ENCODE data around the gene MED13L.

Gene MED13L

DNA sequence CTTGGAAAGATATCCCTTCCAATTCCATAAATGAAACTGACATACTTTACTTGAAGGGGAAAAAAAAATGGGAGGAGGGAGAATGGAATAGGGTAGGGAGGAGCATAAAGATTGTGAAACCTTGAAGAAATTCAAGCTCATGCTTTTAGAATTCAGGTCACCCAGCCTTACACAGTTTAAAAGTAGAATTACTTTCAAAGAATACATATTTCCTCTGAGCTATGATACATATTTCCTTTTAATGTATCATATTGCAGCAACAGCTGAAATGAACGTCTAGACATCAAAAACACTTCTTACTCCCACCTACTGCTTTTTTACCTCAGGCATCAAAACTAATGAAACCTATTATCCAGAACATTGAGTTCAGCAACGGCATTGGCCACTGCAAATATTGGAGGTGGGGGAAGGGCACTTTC is 156.0 kb downstream of the MED13L start:
- intact Hi-C loops (cut with DNase I; ENCODE audit: low total_unique reads) = no loop called here
- H3K4me1 ChIP-seq = peaks cover 0 to 83% (median 50%) of the 10 kb centered on the region in 4 donors
- no peaks in the 10 kb centered on the region for H3K9me3 ChIP-seq
- no peak overlapping the region for H3K4me3 ChIP-seq
- no peak overlapping the region for H3K27ac ChIP-seq
- TF ChIP-seq, protein P1, sequence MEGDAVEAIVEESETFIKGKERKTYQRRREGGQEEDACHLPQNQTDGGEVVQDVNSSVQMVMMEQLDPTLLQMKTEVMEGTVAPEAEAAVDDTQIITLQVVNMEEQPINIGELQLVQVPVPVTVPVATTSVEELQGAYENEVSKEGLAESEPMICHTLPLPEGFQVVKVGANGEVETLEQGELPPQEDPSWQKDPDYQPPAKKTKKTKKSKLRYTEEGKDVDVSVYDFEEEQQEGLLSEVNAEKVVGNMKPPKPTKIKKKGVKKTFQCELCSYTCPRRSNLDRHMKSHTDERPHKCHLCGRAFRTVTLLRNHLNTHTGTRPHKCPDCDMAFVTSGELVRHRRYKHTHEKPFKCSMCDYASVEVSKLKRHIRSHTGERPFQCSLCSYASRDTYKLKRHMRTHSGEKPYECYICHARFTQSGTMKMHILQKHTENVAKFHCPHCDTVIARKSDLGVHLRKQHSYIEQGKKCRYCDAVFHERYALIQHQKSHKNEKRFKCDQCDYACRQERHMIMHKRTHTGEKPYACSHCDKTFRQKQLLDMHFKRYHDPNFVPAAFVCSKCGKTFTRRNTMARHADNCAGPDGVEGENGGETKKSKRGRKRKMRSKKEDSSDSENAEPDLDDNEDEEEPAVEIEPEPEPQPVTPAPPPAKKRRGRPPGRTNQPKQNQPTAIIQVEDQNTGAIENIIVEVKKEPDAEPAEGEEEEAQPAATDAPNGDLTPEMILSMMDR (IDR thresholded peaks at IDR 0.05) = no peak
- DNase-seq = no peak
- H3K36me3 ChIP-seq = no peaks in the 10 kb centered on the region
- no peaks in the 10 kb centered on the region for H3K27me3 ChIP-seq

DNA sequence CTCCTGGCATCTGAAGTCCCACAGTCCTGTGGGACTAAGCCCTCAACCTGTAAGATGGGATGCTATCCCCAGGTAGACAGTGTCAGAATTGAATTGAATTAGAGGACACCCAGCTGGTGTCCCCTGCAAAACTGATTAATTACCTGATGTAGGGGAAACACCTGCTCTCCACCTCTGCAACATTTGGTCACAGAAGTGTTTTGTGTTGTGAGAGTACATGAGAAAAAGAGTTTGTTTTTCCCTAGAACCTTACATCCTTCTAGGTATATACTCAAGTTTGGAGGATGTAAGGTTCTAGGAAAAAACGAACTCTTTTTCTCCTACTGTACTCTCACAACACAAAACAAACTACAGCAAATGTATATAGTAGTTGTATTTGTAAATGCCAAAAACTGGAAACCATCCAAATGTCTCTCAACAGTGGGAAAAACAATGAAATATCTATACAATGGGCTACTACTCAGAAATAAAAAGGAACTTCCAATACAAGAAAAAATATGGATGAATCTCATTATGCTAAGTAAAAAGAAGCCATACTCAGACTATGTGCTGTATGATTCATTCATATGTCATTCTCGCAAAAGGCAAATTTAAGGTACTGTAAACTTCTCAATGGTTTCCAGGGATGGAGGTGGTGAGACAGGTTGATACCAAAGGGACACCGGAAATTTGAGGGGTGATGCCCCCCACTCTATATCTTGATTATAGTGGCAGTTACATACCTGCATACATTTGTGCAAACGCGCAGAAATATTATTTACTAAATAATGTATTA is 160.7 kb downstream of the MED13L start:
- Histone ChIP-seq H3K9me3 (no peaks in the 10 kb centered on the region), H3K36me3 (no peaks in the 10 kb centered on the region), H3K27ac (no peak overlapping the region), H3K4me1 (peaks cover 0 to 78% (median 30%) of the 10 kb centered on the region in 4 donors), H3K27me3 (no peaks in the 10 kb centered on the region), H3K4me3 (no peak overlapping the region)
- no peak for DNase-seq
- TF ChIP-seq, protein P1 (IDR thresholded peaks at IDR 0.05) = no peak
- intact Hi-C loops (cut with DNase I; ENCODE audit: low total_unique reads) = no loop called here

DNA sequence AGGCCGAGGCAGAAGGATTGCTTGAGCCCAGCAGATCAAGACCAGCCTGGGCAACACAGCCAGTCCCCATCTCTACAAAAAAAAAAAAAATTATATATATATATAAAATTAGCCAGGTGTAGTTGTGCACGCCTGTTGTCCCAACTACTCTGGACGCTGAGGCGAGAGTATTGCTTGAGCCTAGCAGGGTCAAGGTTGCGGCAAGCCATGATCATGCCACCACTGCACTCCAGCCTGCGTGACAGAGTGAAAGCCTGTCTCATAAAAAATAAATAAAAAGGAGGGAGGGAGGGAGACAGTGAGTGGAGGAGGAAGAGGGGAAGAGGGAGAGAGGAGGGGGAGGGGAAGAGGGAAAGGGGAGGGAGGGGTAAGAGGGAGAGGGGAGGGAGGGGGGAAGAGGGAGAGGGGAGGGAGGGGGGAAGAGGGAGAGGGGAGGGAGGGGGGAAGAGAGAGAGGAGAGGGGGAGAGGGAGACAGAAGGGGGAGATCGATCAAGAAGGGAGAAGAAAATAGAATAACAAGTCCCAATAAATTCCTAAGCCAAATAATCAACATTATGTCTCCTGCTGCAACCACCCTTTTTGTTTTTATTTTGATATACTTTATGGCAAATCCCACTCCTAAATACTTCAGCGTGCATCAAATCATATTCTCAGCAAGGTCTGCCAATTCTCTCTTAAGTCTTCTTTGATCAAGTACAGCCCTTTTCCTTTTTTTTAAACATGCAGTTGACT is 163.9 kb downstream of the MED13L start:
- H3K4me3 ChIP-seq = no peak overlapping the region
- intact Hi-C loops (cut with DNase I; ENCODE audit: low total_unique reads) = no loop called here
- H3K9me3 ChIP-seq = no peaks in the 10 kb centered on the region
- no peak for DNase-seq
- H3K36me3 ChIP-seq = no peaks in the 10 kb centered on the region
- no peaks in the 10 kb centered on the region for H3K27me3 ChIP-seq
- peaks cover 0 to 71% (median 15%) of the 10 kb centered on the region in 4 donors for H3K4me1 ChIP-seq
- TF ChIP-seq, protein P1 (IDR thresholded peaks at IDR 0.05) = no peak
- no peak overlapping the region for H3K27ac ChIP-seq

DNA sequence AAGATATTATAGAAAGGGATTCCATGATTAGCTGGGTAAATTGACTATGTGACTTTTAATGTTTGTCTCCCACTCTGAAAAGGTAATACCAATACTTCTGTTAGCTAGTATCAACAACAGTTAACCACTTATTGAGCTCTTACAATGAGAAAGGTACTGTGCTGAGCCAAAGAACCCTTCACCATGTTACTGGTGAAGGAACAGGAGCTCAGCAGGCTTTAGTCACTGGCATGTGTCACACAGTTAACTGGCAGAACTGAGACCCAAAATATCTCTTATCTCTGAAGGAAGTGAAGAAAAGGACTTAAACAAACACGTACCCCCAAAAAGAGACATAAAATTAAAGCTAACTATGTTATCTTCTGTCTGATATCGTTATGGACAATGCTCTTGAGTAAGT is 170.6 kb downstream of the MED13L start:
- Histone ChIP-seq H3K4me1 (peaks cover 0 to 34% (median 8%) of the 10 kb centered on the region in 4 donors), H3K27ac (no peak overlapping the region), H3K36me3 (peaks cover 0 to 6% (median 0%) of the 10 kb centered on the region in 3 donors), H3K9me3 (no peaks in the 10 kb centered on the region), H3K4me3 (no peak overlapping the region), H3K27me3 (no peaks in the 10 kb centered on the region)
- DNase-seq = no peak
- TF ChIP-seq, protein P1 (IDR thresholded peaks at IDR 0.05) = no peak
- intact Hi-C loops (cut with DNase I; ENCODE audit: low total_unique reads) = no loop called here

DNA sequence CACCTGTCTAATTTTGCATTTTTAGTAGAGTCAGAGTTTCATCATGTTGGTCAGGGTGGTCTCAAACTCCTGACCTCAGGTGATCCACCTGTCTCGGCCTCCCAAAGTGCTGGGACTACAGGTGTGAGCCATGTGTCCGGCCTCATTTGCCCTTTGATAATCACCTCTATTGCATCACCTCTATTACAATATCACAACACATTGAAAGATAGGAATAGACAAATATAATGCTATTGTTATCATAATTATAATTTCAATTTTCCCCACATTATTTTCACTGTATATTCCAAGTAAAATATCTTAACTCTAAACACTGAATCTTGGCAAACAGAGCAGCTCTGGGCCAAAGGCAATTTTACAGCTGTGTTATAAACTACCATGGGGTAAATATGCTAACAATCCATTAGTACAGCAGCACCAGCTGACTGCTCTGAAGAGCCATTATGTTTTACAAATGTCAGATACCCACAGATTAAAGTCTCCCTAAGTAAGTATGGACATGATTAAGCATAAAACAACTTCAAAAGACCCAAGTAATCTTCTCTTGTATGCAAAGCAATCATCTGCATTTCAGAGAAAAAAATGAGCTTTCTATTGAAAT is 173.2 kb downstream of the MED13L start:
- Histone ChIP-seq H3K4me3 (no peak overlapping the region), H3K36me3 (peaks cover 0 to 6% (median 0%) of the 10 kb centered on the region in 3 donors), H3K27me3 (no peaks in the 10 kb centered on the region), H3K4me1 (peaks cover 0 to 19% (median 3%) of the 10 kb centered on the region in 4 donors), H3K27ac (no peak overlapping the region), H3K9me3 (no peaks in the 10 kb centered on the region)
- TF ChIP-seq, protein P1 (IDR thresholded peaks at IDR 0.05) = no peak
- intact Hi-C loops (cut with DNase I; ENCODE audit: low total_unique reads) = no loop called here
- DNase-seq = no peak

All from tibial artery (tissue), 4 donors.